Activated naive CD8-positive, alpha-beta T cell treated with anti-CD3 and anti-CD28 coated beads, Interleukin-2, amount 10 ng/mL, durations not matched to agents 7 days and 5 days (primary cell): ENCODE results near the gene POU2AF1. TPM values are rescaled to one million over a fixed set of nuclear protein-coding genes. Genes with fewer than 3 reads are reported as not detected.

Experiments
- microRNA-seq: library from miRNA; unstranded; fragments of <30 nt; microRNA quantifications from one replicate; pipeline ENCODE4 v1.2.0, GENCODE V29; 2022
- total RNA-seq, 2 experiments: library from RNA; stranded (reverse); gene quantifications; one replicate each; pipeline ENCODE4 v1.2.3, GENCODE V29; 2021

The POU2AF1 gene
- total RNA-seq, 2 experiments from 2014 or later = 1.9 to 2.1 TPM

Small RNA genes lying within 50 kb of the gene (microRNA-seq; reads per million reads assigned to microRNA genes)
- not detected for gene MIR4491

Other genes starting within 250 kb of the POU2AF1 start
- not detected for gene POU2AF2, start 133.6 kb downstream of the POU2AF1 start, total RNA-seq
- gene POU2AF3, start 80.7 kb downstream of the POU2AF1 start, total RNA-seq = not detected
- gene BTG4, start 133.1 kb upstream of the POU2AF1 start, total RNA-seq = under 1 TPM in 1 of 2 experiments, not detected in 1; 0.31 TPM
- gene HOATZ, start 135.5 kb upstream of the POU2AF1 start, total RNA-seq = not detected
- 10 to 100 TPM; 24.0 to 27.0 TPM for gene LAYN, start 161.4 kb upstream of the POU2AF1 start, total RNA-seq
- 10 to 100 TPM; 10.2 to 12.9 TPM for gene SIK2, start 223.2 kb upstream of the POU2AF1 start, total RNA-seq